ENCODE results near the gene NRIP3. TPM values are rescaled to one million over a fixed set of nuclear protein-coding genes. Genes with fewer than 3 reads are reported as not detected.

NRIP3 gene
- total RNA-seq, 1 donor from 2014 or later = 42.7 TPM

DNA sequence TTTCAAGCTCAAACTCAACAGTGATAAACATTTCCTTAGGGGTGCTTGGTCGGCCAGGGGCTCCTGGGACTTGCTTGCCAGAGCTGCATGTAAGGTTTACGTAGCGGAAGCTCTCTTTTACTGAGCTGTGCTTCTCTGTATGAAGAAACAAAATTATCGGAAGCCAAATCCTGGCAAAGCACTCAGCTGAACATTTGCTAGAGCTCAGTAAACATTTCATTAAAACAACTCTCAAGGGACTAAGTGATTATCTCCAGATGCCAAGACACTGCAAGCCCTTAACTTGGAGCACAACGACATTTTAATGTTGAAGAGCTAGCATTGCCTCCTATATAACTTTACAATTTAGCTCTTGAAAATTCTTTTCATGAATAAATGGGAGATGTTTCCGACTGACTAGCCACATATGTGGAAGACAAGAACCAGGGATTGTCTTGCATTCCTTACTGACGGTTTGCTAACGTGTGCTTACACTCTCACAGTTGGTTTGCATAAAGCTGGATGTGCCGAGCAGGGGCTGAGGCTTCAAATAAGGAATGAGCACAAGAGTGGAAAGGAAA is 44.2 kb upstream of the NRIP3 start:
- Mint-ChIP-seq H3K9me3 (no peaks in the 10 kb centered on the region), H3K4me3 (no peak overlapping the region), H3K36me3 (no peaks in the 10 kb centered on the region), H3K4me1 (peaks cover 29% of the 10 kb centered on the region), H3K27me3 (ENCODE audit: insufficient read depth, low read depth) (peaks cover 2% of the 10 kb centered on the region), H3K27ac (peak overlapping the region; percentile 82)
- DNase-seq (ENCODE audit: low spot score) = peak; percentile 31
- Histone ChIP-seq H2AFZ (replicated peaks) (peak overlapping the region; percentile 70), H3K9ac (no peak overlapping the region), H3F3A (ENCODE audit: low read depth) (peaks cover 16% of the 10 kb centered on the region), H3K79me2 (ENCODE audit: low read depth) (no peaks in the 10 kb centered on the region), H3K4me3 (no peak overlapping the region), H3K27me3 (no peaks in the 10 kb centered on the region), H3K9me3 (ENCODE audit: low read depth) (no peaks in the 10 kb centered on the region), H3K36me3 (no peaks in the 10 kb centered on the region), H4K20me1 (ENCODE audit: low read depth) (no peaks in the 10 kb centered on the region), H3K4me2 (peak overlapping the region; percentile 21), H3K4me1 (peaks cover 32% of the 10 kb centered on the region), H3K27ac (no peak overlapping the region)
- no peak for TF ChIP-seq EZH2 (IDR thresholded peaks at IDR 0.05)
- TF ChIP-seq, protein P1, sequence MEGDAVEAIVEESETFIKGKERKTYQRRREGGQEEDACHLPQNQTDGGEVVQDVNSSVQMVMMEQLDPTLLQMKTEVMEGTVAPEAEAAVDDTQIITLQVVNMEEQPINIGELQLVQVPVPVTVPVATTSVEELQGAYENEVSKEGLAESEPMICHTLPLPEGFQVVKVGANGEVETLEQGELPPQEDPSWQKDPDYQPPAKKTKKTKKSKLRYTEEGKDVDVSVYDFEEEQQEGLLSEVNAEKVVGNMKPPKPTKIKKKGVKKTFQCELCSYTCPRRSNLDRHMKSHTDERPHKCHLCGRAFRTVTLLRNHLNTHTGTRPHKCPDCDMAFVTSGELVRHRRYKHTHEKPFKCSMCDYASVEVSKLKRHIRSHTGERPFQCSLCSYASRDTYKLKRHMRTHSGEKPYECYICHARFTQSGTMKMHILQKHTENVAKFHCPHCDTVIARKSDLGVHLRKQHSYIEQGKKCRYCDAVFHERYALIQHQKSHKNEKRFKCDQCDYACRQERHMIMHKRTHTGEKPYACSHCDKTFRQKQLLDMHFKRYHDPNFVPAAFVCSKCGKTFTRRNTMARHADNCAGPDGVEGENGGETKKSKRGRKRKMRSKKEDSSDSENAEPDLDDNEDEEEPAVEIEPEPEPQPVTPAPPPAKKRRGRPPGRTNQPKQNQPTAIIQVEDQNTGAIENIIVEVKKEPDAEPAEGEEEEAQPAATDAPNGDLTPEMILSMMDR (IDR thresholded peaks at IDR 0.05) = no peak

DNA sequence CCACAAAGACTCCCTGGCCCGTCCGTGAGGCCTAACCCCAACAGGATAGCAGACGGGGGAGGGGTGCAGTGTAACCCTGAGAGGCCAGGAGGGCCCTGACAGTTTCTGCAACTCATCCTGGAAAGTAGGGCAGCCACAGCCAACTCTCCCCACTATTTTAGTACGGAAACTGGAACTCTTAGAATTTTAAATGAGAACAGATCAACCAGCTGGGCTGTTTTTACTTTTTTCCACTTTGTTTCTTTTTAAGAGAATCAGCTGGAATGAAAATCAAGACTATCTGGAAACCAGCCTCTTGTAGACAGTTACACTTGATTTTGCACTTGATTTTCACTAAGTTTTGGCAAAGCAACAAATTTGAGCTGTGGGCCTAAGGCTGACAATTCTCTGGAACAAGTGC is 42.7 kb upstream of the NRIP3 start:
- H3K27ac Mint-ChIP-seq = no peak overlapping the region
- H3K36me3 Mint-ChIP-seq = no peaks in the 10 kb centered on the region
- H3K36me3 ChIP-seq = no peaks in the 10 kb centered on the region
- H3K79me2 ChIP-seq (ENCODE audit: low read depth) = no peaks in the 10 kb centered on the region
- no peak overlapping the region for H3K27ac ChIP-seq
- no peaks in the 10 kb centered on the region for H3K9me3 ChIP-seq (ENCODE audit: low read depth)
- DNase-seq (ENCODE audit: low spot score) = no peak
- H3K9ac ChIP-seq = no peak overlapping the region
- H3K4me1 Mint-ChIP-seq = peaks cover 29% of the 10 kb centered on the region
- H4K20me1 ChIP-seq (ENCODE audit: low read depth) = no peaks in the 10 kb centered on the region
- H3K4me3 ChIP-seq = no peak overlapping the region
- H3K27me3 ChIP-seq = no peaks in the 10 kb centered on the region
- peaks cover 16% of the 10 kb centered on the region for H3F3A ChIP-seq (ENCODE audit: low read depth)
- H2AFZ ChIP-seq (replicated peaks) = no peak overlapping the region
- TF ChIP-seq EZH2 (IDR thresholded peaks at IDR 0.05) (no peak), EZH2phosphoT487 (IDR thresholded peaks at IDR 0.05) (no peak)
- TF ChIP-seq, protein P1 (IDR thresholded peaks at IDR 0.05) = no peak
- no peaks in the 10 kb centered on the region for H3K9me3 Mint-ChIP-seq
- H3K27me3 Mint-ChIP-seq (ENCODE audit: insufficient read depth, low read depth) = no peaks in the 10 kb centered on the region
- H3K4me3 Mint-ChIP-seq = no peak overlapping the region
- H3K4me2 ChIP-seq = no peak overlapping the region
- peaks cover 48% of the 10 kb centered on the region for H3K4me1 ChIP-seq

DNA sequence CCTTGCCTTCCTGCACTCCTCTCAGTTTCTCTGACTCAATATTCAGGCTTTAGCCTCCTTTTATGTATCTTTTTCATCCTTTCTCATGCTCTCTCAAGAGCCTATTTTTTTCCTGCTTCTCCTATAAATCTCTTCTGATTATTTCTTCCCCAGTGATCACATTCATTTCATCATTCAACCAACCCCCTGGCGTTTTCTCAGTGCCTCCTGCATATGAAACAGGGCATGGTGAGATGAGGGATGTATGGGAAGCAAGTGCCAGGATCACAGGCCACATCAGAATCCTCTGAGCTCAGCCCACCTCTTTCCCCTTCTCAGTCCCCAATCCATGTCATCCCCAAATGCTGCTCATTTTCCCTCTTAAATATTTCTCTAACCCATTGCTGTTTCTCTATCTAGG is 38.7 kb upstream of the NRIP3 start:
- Mint-ChIP-seq H3K27ac (no peak overlapping the region), H3K36me3 (peaks cover 7% of the 10 kb centered on the region), H3K4me1 (peaks cover 31% of the 10 kb centered on the region), H3K4me3 (no peak overlapping the region), H3K9me3 (peaks cover 7% of the 10 kb centered on the region), H3K27me3 (ENCODE audit: insufficient read depth, low read depth) (peaks cover 7% of the 10 kb centered on the region)
- H3K4me2 ChIP-seq = no peak overlapping the region
- no peaks in the 10 kb centered on the region for H3K79me2 ChIP-seq (ENCODE audit: low read depth)
- H3K4me1 ChIP-seq = peaks cover 51% of the 10 kb centered on the region
- no peak for DNase-seq (ENCODE audit: low spot score)
- H2AFZ ChIP-seq (replicated peaks) = no peak overlapping the region
- no peaks in the 10 kb centered on the region for H3K9me3 ChIP-seq (ENCODE audit: low read depth)
- no peak overlapping the region for H3K4me3 ChIP-seq
- no peak overlapping the region for H3K27ac ChIP-seq
- H3K36me3 ChIP-seq = no peaks in the 10 kb centered on the region
- no peaks in the 10 kb centered on the region for H3K27me3 ChIP-seq
- TF ChIP-seq EZH2 (IDR thresholded peaks at IDR 0.05) = no peak
- no peak for TF ChIP-seq EZH2phosphoT487 (IDR thresholded peaks at IDR 0.05)
- TF ChIP-seq, protein P1 (IDR thresholded peaks at IDR 0.05) = no peak
- H4K20me1 ChIP-seq (ENCODE audit: low read depth) = no peaks in the 10 kb centered on the region
- peaks cover 26% of the 10 kb centered on the region for H3F3A ChIP-seq (ENCODE audit: low read depth)
- no peak overlapping the region for H3K9ac ChIP-seq

Data from neural progenitor cell (in vitro differentiated cells).